ENCODE results near the gene TEAD3.

GRCh38 chr6:35443341-35444030 lies 53.4 kb downstream of the TEAD3 start:
- TF ChIP-seq CTCF (IDR thresholded peaks at IDR 0.05; ENCODE audit: insufficient read depth, low read depth, low read length) = no peak
- TF ChIP-seq EZH2 (IDR thresholded peaks at IDR 0.05; ENCODE audit: insufficient read depth, low read length) = no peak

All from astrocyte (in vitro differentiated cells and primary cell).